ENCODE measurements around the gene CBX3. TPM values are rescaled to one million over a fixed set of nuclear protein-coding genes. Genes with fewer than 3 reads are reported as not detected.
A peak's percentile ranks its signal among the peaks of the same experiment; 100 is the strongest.

The CBX3 gene
- total and polyA plus RNA-seq, 2 of the 8 experiments (the other 6 are each of a cell fraction or from before 2014, with no cell fraction given) = 71.3 to 258 TPM

DNA sequence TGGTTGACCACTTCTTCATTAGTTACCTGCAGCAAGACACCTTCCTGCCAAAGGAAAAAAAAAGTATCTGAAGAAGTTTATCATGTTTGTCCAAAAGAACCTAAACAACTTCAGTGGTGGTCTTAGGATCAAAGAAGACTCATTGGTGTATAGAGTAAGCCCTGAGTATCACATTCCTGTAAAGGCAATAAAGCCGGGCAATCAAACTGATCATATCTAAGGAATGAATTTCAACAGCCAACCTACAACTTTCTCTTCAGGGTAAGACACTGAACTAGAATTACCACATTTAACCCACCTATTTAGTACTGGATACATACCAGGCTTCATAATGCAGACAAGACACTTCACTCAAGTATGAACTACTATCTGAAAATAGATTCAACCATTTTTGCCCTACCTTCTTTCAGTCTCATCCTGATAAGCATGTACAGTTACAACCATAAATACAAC is 11.1 kb upstream of the CBX3 start (continued):
- no peak for TF ChIP-seq YY1 (IDR thresholded peaks at IDR 0.05; ENCODE audit: low read depth, low read length)
- TF ChIP-seq RNF2 (IDR thresholded peaks at IDR 0.05; ENCODE audit: borderline replicate concordance, low read depth, low read length, missing control alignments, poor library complexity, severe bottlenecking) = no peak
- no peak for TF ChIP-seq EP300 (IDR thresholded peaks at IDR 0.05; ENCODE audit: borderline replicate concordance in 1 of 2, low read depth in 2 of 2, low read length in 2 of 2)
- no peak for TF ChIP-seq SP2 (IDR thresholded peaks at IDR 0.05; ENCODE audit: low read length)
- TF ChIP-seq SP4 (IDR thresholded peaks at IDR 0.05; ENCODE audit: low read length) = no peak
- no peak for TF ChIP-seq EGR1 (IDR thresholded peaks at IDR 0.05; ENCODE audit: borderline replicate concordance, low read depth, low read length)
- peak; percentile 82 for TF ChIP-seq POLR2AphosphoS5 (IDR thresholded peaks at IDR 0.05; ENCODE audit: low read depth, low read length)
- no peak for TF ChIP-seq BACH1 (IDR thresholded peaks at IDR 0.05; ENCODE audit: low read length)
- TF ChIP-seq, protein P1, sequence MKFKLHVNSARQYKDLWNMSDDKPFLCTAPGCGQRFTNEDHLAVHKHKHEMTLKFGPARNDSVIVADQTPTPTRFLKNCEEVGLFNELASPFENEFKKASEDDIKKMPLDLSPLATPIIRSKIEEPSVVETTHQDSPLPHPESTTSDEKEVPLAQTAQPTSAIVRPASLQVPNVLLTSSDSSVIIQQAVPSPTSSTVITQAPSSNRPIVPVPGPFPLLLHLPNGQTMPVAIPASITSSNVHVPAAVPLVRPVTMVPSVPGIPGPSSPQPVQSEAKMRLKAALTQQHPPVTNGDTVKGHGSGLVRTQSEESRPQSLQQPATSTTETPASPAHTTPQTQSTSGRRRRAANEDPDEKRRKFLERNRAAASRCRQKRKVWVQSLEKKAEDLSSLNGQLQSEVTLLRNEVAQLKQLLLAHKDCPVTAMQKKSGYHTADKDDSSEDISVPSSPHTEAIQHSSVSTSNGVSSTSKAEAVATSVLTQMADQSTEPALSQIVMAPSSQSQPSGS (IDR thresholded peaks at IDR 0.05; ENCODE audit: low read length) = no peak
- 0 out of 2 replicates have a peak, but pooled peaks have one; percentile 25 for TF ChIP-seq NRF1 (IDR thresholded peaks at IDR 0.05; ENCODE audit: low read depth, low read length)
- TF ChIP-seq, protein P2, sequence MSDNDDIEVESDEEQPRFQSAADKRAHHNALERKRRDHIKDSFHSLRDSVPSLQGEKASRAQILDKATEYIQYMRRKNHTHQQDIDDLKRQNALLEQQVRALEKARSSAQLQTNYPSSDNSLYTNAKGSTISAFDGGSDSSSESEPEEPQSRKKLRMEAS (IDR thresholded peaks at IDR 0.05) = no peak
- no peak for TF ChIP-seq TEAD4 (IDR thresholded peaks at IDR 0.05; ENCODE audit: low read depth, low read length)
- no peak for TF ChIP-seq SIN3A (conservative IDR thresholded peaks at IDR 0.05 in 1 of 2, IDR thresholded peaks at IDR 0.05 in 1 of 2; ENCODE audit: low read depth in 1 of 2, low read length in 2 of 2)

All from H1 (cell line).